OCI-LY3 (cell line): ENCODE measurements around the gene ARHGAP22.

ENCODE experiments used
- EZH2phosphoT487 ChIP-seq: fragments of 200-600 bp; shearing (Covaris generic); IDR thresholded peaks from 2 replicates; pipeline ENCODE4 v1.6.1; 2018; ENCODE audit warnings: antibody characterized with exemption, mixed run types, low read depth
- TF ChIP-seq, protein P1 (sequence below): fragments of 200-600, 300-600 bp; sonication (generic); IDR thresholded peaks from 2 replicates; pipeline ENCODE4 v1.5.1; 2014; ENCODE audit warnings: antibody characterized with exemption, low read length, low read depth

- TF ChIP-seq, protein P1, sequence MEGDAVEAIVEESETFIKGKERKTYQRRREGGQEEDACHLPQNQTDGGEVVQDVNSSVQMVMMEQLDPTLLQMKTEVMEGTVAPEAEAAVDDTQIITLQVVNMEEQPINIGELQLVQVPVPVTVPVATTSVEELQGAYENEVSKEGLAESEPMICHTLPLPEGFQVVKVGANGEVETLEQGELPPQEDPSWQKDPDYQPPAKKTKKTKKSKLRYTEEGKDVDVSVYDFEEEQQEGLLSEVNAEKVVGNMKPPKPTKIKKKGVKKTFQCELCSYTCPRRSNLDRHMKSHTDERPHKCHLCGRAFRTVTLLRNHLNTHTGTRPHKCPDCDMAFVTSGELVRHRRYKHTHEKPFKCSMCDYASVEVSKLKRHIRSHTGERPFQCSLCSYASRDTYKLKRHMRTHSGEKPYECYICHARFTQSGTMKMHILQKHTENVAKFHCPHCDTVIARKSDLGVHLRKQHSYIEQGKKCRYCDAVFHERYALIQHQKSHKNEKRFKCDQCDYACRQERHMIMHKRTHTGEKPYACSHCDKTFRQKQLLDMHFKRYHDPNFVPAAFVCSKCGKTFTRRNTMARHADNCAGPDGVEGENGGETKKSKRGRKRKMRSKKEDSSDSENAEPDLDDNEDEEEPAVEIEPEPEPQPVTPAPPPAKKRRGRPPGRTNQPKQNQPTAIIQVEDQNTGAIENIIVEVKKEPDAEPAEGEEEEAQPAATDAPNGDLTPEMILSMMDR: no peak
- no peak for TF ChIP-seq EZH2phosphoT487
Measured at GRCh38 chr10:48640326-48640725, 35.5 kb upstream of the ARHGAP22 start.
